Endodermal cell (in vitro differentiated cells): Measurements from ENCODE around the gene GGA3. TPM values are rescaled to one million over a fixed set of nuclear protein-coding genes. Genes with fewer than 3 reads are reported as not detected.

Experiments
- DNase-seq: peaks from one replicate; pipeline ENCODE4 v3.0.0-alpha.2; 2017
- H3K27ac ChIP-seq: 2 replicates; pipeline ENCODE4 v1.5.1; 2013; ENCODE audit warnings: mild to moderate bottlenecking, low read depth, low read length, moderate library complexity
- H3K27me3 ChIP-seq: 2 replicates; pipeline ENCODE4 v1.6.1; 2013; ENCODE audit warnings: mild to moderate bottlenecking, low read length, moderate library complexity; ENCODE audit not compliant: insufficient read depth, control insufficient read depth, poor library complexity, severe bottlenecking
- H3K36me3 ChIP-seq: 2 replicates; pipeline ENCODE4 v1.7.0; 2013; ENCODE audit warnings: mild to moderate bottlenecking, low read length, moderate library complexity; ENCODE audit not compliant: control insufficient read depth, insufficient read depth
- H3K4me1 ChIP-seq: one replicate; pipeline ENCODE4 v1.7.0; 2013; ENCODE audit warnings: low read length; ENCODE audit not compliant: control insufficient read depth, insufficient read depth
- H3K4me3 ChIP-seq: 2 replicates; pipeline ENCODE4 v1.5.1; 2013; ENCODE audit warnings: mild to moderate bottlenecking, low read length, moderate library complexity
- H3K9ac ChIP-seq: 2 replicates; pipeline ENCODE4 v1.6.1; 2013; ENCODE audit warnings: mild to moderate bottlenecking, low read length, moderate library complexity; ENCODE audit not compliant: poor library complexity, severe bottlenecking; ENCODE audit errors: extremely low read depth
- H3K9me3 ChIP-seq: 2 replicates; pipeline ENCODE4 v1.6.1; 2013; ENCODE audit warnings: mild to moderate bottlenecking, low read length, moderate library complexity; ENCODE audit not compliant: control insufficient read depth
- H3K27ac Mint-ChIP-seq: 2 replicates; pipeline ENCODE4 v1.8.0; 2020; ENCODE audit warnings: mixed read lengths
- H3K27me3 Mint-ChIP-seq: 2 replicates; pipeline ENCODE4 v1.8.0; 2021; ENCODE audit warnings: mild to moderate bottlenecking, mixed read lengths; ENCODE audit not compliant: insufficient read depth
- H3K36me3 Mint-ChIP-seq: 2 replicates; pipeline ENCODE4 v1.8.0; 2020; ENCODE audit warnings: low read depth, mixed read lengths
- H3K4me1 Mint-ChIP-seq: 2 replicates; pipeline ENCODE4 v1.8.0; 2020; ENCODE audit warnings: mixed read lengths
- H3K4me3 Mint-ChIP-seq: 2 replicates; pipeline ENCODE4 v1.8.0; 2020; ENCODE audit warnings: mild to moderate bottlenecking, moderate library complexity, mixed read lengths
- H3K9me3 Mint-ChIP-seq: 2 replicates; pipeline ENCODE4 v1.8.0; 2020; ENCODE audit warnings: mild to moderate bottlenecking, mixed read lengths
- WGBS, 2 experiments: methylation state at CpG; one replicate each; pipeline versions ENCODE4 v1.1.5 to v1.1.7; 2013; ENCODE audit warnings: missing lambda C conversion rate in 2 of 2, mixed read lengths in 1 of 2; ENCODE audit not compliant: insufficient coverage in 1 of 2, insufficient read length in 1 of 2; 5-methylcytosine and 5-hydroxymethylcytosine counted together
- total RNA-seq, 2 donors: library from RNA; stranded (reverse); fragmentation: NEBNext Ultra II Directional in 1 of 2; extraction: Animal tissue kit (Norgen Biotek cat#: 25700) in 1 of 2; gene quantifications; 2 replicates in 1 of 2; 3 replicates in 1 of 2; pipeline ENCODE4 v1.2.1, GENCODE V29; 2021
- TF ChIP-seq, protein P1 (sequence below): fragments of 200-600 bp; sonication (generic); conservative IDR thresholded peaks from 2 replicates; pipeline ENCODE4 v1.5.0; 2021; ENCODE audit warnings: antibody characterized with exemption, mild to moderate bottlenecking

GGA3 gene
- total RNA-seq, 2 donors from 2014 or later: 64.9 to 73.2 TPM

DNA sequence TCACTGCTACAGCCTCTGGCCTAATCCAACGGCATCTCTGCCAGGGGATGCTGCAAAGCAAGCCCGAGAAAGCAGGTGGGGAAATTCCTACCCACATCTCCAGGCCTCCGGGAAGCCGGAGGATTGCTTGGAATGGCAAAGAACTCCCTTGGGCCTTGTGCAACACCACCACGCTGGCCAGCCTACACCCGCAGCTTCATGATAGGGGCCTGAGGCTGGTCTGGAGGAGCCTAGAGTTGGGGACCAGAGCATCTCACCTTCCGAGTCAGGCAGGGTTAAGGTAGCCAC lies 20.3 kb downstream of the GGA3 start:
- Mint-ChIP-seq H3K36me3 (peaks cover 59% of the 10 kb centered on the region), H3K9me3 (no peaks in the 10 kb centered on the region), H3K27me3 (no peaks in the 10 kb centered on the region), H3K4me3 (no peak overlapping the region), H3K4me1 (no peaks in the 10 kb centered on the region), H3K27ac (peak overlapping the region; percentile 88)
- no peak for DNase-seq
- no peak overlapping the region for H3K9ac ChIP-seq
- WGBS, 2 experiments: 91 to 100% methylated on average over 5 to 7 of the region's 7 CpGs
- H3K4me3 ChIP-seq: no peak overlapping the region
- no peaks in the 10 kb centered on the region for H3K9me3 ChIP-seq
- H3K27me3 ChIP-seq: no peaks in the 10 kb centered on the region
- H3K4me1 ChIP-seq: peaks cover 3% of the 10 kb centered on the region
- TF ChIP-seq, protein P1, sequence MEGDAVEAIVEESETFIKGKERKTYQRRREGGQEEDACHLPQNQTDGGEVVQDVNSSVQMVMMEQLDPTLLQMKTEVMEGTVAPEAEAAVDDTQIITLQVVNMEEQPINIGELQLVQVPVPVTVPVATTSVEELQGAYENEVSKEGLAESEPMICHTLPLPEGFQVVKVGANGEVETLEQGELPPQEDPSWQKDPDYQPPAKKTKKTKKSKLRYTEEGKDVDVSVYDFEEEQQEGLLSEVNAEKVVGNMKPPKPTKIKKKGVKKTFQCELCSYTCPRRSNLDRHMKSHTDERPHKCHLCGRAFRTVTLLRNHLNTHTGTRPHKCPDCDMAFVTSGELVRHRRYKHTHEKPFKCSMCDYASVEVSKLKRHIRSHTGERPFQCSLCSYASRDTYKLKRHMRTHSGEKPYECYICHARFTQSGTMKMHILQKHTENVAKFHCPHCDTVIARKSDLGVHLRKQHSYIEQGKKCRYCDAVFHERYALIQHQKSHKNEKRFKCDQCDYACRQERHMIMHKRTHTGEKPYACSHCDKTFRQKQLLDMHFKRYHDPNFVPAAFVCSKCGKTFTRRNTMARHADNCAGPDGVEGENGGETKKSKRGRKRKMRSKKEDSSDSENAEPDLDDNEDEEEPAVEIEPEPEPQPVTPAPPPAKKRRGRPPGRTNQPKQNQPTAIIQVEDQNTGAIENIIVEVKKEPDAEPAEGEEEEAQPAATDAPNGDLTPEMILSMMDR: no peak
- H3K36me3 ChIP-seq: peaks cover 80% of the 10 kb centered on the region
- H3K27ac ChIP-seq: no peak overlapping the region

DNA sequence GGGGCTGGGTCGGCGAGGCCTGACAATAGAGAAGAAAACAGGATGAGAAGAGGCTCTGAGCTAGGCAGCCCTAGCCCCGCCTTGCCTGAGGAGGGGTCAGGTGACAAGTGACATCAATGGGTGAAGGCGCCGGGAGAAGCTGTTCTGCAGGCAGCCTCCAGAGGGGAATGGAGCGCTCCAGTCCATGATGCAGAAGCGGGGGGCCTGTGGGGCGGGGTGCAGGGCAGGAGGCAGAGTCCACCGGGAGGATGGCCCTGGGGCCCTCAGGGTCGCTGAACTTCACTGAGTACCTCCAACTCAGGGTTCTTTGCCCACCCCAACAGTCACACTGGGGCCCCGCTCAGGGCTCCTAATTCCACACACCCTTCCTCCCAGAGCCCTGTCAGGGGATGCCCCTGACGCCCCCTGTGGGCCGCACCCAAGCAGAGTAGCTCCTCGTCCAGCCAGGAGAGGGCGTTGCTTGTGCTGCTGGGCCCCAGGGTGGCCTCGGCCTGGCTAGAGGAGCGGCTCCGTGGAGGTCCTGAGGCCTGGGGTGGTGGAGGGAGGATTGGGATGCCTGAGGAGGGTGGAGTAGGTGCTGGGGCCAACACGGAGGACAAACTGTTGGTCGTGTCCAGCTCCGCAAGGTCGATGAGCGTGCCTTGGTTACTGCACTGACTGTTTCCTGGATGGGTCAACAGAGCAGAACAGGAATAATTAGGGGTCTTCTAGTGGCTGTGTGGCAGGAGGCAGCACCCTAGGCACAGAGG lies 20.8 kb downstream of the GGA3 start:
- TF ChIP-seq, protein P1: peak; percentile 99
- Histone ChIP-seq H3K4me3 (no peak overlapping the region), H3K4me1 (peaks cover 3% of the 10 kb centered on the region), H3K27ac (no peak overlapping the region), H3K36me3 (peaks cover 81% of the 10 kb centered on the region), H3K27me3 (no peaks in the 10 kb centered on the region), H3K9ac (no peak overlapping the region), H3K9me3 (no peaks in the 10 kb centered on the region)
- Mint-ChIP-seq H3K27me3 (no peaks in the 10 kb centered on the region), H3K4me3 (no peak overlapping the region), H3K36me3 (peaks cover 57% of the 10 kb centered on the region), H3K9me3 (no peaks in the 10 kb centered on the region), H3K27ac (peak overlapping the region; percentile 88), H3K4me1 (no peaks in the 10 kb centered on the region)
- DNase-seq: peak; percentile 97
- WGBS, 2 experiments: 77 to 92% methylated on average over 9 to 23 of the region's 23 CpGs

DNA sequence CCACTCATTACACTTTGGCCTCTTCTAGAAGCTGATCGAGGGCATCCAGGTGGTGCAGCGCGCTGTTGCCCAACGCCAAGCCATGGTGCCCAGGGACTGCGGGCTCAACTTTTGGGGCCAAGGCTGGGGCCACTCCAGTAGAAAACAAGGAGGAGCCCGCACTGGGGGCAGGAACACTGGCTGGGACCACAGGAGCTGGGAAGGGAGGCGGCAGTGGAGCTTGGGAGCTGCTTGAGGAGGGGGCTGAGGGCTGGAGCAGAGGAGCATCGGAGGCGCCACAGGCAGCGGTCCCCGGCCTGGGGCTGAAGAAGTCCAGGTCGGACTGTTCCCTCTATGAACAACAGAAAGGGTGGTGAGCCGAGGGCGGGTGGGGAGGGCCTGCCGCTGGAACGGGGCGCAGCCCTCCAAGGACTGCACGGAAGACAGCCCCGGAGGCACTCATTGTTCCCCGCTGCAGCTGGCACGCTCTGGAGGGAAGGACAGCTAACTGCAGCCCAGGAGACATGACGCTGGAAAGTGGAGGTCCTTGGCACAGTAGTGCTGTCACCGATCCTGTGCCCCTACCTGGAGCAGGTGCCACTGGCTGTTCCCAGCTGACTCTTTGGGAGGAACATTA lies 21.5 kb downstream of the GGA3 start:
- Mint-ChIP-seq H3K4me1 (no peaks in the 10 kb centered on the region), H3K9me3 (no peaks in the 10 kb centered on the region), H3K27ac (peak overlapping the region; percentile 61), H3K36me3 (peaks cover 58% of the 10 kb centered on the region), H3K27me3 (no peaks in the 10 kb centered on the region), H3K4me3 (no peak overlapping the region)
- Histone ChIP-seq H3K9me3 (no peaks in the 10 kb centered on the region), H3K9ac (no peak overlapping the region), H3K4me3 (no peak overlapping the region), H3K36me3 (peaks cover 81% of the 10 kb centered on the region), H3K27me3 (no peaks in the 10 kb centered on the region), H3K27ac (no peak overlapping the region), H3K4me1 (peaks cover 3% of the 10 kb centered on the region)
- TF ChIP-seq, protein P1: no peak
- WGBS, 2 experiments: 94% methylated on average over 21 to 23 of the region's 23 CpGs
- no peak for DNase-seq
